Thyroid gland (tissue), 4 donors: ENCODE data around the gene PRCP.

Source experiments
- CTCF ChIP-seq, 6 experiments: fragments of 200-600 bp in 3 of 6; fragments of 450-650 bp in 3 of 6; sonication (generic) in 3 of 6; IDR thresholded peaks; one replicate each; pipeline ENCODE4 v1.5.1; 2016 to 2019; ENCODE audit warnings: antibody characterized with exemption in 6 of 6, mild to moderate bottlenecking in 2 of 6, inconsistent platforms in 1 of 6, moderate library complexity in 1 of 6
- POLR2A ChIP-seq, 2 donors: fragments of 450-650 bp; IDR thresholded peaks; one replicate each; pipeline ENCODE4 v1.6.1; 2017; ENCODE audit warnings: antibody characterized with exemption in 2 of 2, mild to moderate bottlenecking in 2 of 2, moderate library complexity in 1 of 2

- TF ChIP-seq CTCF (IDR thresholded peaks at IDR 0.05) (no peak), POLR2A (IDR thresholded peaks at IDR 0.05) (no peak)
Measured at GRCh38 chr11:82831364-82831763, 68.9 kb downstream of the PRCP start.
